GM10266 (cell line): ENCODE data around the gene PIP5K1B.

Experiments
- DNase-seq: peaks from one replicate; pipeline ENCODE4 v3.0.0; 2012; ENCODE audit errors: extremely low spot score
- TF ChIP-seq, protein P1 (sequence below): IDR thresholded peaks from 2 replicates; pipeline ENCODE4 v1.5.1; 2012; ENCODE audit warnings: mild to moderate bottlenecking, low read depth; ENCODE audit not compliant: control insufficient read depth, insufficient read depth; ENCODE audit errors: missing control alignments

PIP5K1B gene

DNA sequence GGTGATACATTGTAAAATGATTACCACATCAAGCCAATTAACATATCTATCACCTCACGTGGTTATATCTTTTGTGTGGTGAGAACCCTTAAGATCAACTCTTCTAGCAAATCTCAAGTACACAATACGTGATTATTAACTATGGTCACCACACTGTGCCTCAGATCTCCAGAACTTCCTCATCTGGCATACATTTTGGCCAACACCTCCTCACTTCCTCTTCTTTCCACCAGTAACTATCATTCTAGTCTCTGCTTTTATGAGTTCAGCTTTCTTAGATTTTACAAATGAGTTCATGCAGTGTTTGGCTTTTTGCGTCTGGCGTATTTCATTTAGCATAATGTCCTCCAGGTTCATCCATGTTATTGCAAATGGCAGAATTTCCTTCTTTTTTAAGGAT, 273.0 kb downstream of the PIP5K1B start:
- TF ChIP-seq, protein P1, sequence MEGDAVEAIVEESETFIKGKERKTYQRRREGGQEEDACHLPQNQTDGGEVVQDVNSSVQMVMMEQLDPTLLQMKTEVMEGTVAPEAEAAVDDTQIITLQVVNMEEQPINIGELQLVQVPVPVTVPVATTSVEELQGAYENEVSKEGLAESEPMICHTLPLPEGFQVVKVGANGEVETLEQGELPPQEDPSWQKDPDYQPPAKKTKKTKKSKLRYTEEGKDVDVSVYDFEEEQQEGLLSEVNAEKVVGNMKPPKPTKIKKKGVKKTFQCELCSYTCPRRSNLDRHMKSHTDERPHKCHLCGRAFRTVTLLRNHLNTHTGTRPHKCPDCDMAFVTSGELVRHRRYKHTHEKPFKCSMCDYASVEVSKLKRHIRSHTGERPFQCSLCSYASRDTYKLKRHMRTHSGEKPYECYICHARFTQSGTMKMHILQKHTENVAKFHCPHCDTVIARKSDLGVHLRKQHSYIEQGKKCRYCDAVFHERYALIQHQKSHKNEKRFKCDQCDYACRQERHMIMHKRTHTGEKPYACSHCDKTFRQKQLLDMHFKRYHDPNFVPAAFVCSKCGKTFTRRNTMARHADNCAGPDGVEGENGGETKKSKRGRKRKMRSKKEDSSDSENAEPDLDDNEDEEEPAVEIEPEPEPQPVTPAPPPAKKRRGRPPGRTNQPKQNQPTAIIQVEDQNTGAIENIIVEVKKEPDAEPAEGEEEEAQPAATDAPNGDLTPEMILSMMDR, result no peak
- no peak for DNase-seq

GRCh38 chr9:68978501-68978900, 273.5 kb downstream of the PIP5K1B start:
- TF ChIP-seq, protein P1, result no peak
- DNase-seq, result no peak

DNA sequence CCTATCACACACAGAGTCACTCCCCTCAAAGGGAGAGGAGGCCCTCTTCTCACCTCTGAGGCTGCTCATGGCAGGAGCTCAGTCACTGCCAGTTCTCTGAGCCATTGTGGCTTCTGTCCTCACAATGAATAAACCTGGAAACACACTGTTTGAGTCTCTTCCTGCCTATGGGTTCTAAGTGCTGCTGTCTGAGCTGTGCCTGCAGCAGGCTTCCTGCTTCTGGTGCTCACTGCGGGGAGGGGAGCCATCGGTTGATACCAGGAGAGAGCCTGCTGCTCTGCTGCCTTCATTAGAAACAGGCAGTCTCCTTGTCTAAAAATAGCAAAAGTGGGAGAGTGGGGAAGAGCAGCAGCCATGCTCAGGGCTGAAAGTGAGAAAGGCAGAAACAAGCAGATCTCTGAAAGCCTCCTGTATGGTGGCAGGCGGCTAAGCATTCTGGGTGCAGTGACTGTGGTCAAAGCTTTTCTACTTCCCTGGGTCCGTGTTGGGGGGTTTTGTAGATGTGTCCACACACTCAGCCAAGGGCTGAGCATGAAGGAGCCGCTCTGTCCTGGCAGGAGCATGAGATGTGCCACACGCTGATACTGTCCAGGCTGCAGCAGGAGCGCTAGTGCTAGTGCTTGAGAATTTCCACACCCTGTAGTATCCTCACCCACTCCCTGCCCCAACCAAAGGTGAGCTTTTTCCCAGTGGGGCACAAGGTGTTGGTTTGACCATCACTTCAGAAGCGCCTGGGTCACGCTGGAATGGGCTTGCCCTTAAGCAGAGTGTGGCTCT, 274.7 kb downstream of the PIP5K1B start:
- DNase-seq, result no peak
- TF ChIP-seq, protein P1, result no peak

GRCh38 chr9:68980341-68980914, 275.4 kb downstream of the PIP5K1B start:
- DNase-seq, result no peak
- TF ChIP-seq, protein P1, result no peak

DNA sequence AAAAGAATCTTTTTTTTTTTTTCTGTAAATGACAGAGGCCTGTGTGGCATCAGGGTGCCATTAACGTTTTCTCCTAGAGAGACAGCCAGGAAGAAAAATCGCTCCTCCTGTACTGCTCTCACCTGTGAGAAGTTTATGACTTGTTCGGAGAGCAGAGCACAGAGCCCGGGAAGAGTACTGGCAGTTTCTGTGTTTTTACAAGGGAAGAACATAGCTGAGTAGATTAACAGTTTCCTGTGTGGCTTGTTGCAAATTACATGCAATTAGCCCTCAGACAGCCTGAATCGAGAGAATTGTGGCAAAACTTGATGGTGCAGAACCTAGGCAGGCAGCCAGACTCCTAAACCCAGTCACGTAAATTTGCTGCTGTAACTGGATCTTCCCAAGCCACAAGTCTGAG, 276.7 kb downstream of the PIP5K1B start:
- TF ChIP-seq, protein P1, result no peak
- DNase-seq, result peak; percentile 44

- peak; percentile 35 for DNase-seq
- TF ChIP-seq, protein P1, result no peak
These were observed 278.0 kb downstream of the PIP5K1B start for GRCh38 chr9:68983008-68983411.
